Fibroblast of pulmonary artery (primary cell): Measurements from ENCODE around the gene ERI3.

ENCODE experiments used
- DNase-seq: peaks from one replicate; pipeline ENCODE4 v3.0.0-alpha.2; 2010; ENCODE audit warnings: low read depth
- H3K4me3 ChIP-seq: replicated peaks from 2 replicates; pipeline ENCODE4 v1.5.1; 2011; ENCODE audit warnings: low read depth, mild to moderate bottlenecking, control low read depth, low read length, moderate library complexity
- TF ChIP-seq, protein P1 (sequence below): IDR thresholded peaks from 2 replicates; pipeline ENCODE4 v1.5.1; 2011; ENCODE audit warnings: mild to moderate bottlenecking, control low read depth, low read length, inconsistent platforms; ENCODE audit errors: missing control alignments

Gene ERI3

DNA sequence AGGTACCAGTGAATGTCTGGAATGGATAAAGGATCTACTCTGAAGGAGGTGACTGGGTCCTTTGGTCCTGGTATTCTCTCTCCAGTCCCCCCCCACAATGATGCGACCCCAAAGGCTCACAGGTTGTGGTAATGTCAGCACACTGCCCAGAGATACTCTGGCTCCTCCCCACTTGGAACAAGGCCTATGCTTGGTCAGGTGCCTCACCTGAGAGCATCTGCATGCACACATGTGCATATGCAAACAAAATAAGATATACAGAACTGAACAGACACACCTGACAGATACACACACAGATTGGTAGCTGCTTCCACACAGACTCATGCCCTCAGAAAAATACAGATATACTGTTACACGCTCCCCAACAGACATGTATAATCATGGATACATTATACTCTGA is 108.3 kb downstream of the ERI3 start:
- no peak for DNase-seq
- no peak overlapping the region for H3K4me3 ChIP-seq
- TF ChIP-seq, protein P1, sequence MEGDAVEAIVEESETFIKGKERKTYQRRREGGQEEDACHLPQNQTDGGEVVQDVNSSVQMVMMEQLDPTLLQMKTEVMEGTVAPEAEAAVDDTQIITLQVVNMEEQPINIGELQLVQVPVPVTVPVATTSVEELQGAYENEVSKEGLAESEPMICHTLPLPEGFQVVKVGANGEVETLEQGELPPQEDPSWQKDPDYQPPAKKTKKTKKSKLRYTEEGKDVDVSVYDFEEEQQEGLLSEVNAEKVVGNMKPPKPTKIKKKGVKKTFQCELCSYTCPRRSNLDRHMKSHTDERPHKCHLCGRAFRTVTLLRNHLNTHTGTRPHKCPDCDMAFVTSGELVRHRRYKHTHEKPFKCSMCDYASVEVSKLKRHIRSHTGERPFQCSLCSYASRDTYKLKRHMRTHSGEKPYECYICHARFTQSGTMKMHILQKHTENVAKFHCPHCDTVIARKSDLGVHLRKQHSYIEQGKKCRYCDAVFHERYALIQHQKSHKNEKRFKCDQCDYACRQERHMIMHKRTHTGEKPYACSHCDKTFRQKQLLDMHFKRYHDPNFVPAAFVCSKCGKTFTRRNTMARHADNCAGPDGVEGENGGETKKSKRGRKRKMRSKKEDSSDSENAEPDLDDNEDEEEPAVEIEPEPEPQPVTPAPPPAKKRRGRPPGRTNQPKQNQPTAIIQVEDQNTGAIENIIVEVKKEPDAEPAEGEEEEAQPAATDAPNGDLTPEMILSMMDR: no peak

DNA sequence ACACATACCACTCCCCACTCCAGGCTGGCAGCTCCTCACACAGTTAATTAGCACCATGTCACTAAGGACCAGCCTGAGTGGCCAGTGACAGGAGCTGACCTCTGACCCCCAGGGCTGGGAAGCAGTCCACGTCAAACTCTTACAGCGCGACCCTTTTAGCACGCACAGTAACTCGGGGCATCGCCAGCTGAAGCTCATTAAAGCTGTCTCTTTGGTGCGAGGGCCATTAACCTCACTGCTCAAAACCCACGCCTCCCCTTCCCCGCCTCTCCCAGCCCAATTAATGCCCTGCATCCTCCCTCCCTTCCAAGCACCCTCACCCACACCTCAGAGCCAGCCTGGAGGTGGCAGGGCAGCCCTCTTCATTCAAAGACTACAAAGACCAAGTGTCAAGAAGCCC is 110.1 kb downstream of the ERI3 start:
- H3K4me3 ChIP-seq: no peak overlapping the region
- no peak for DNase-seq
- TF ChIP-seq, protein P1: no peak

DNA sequence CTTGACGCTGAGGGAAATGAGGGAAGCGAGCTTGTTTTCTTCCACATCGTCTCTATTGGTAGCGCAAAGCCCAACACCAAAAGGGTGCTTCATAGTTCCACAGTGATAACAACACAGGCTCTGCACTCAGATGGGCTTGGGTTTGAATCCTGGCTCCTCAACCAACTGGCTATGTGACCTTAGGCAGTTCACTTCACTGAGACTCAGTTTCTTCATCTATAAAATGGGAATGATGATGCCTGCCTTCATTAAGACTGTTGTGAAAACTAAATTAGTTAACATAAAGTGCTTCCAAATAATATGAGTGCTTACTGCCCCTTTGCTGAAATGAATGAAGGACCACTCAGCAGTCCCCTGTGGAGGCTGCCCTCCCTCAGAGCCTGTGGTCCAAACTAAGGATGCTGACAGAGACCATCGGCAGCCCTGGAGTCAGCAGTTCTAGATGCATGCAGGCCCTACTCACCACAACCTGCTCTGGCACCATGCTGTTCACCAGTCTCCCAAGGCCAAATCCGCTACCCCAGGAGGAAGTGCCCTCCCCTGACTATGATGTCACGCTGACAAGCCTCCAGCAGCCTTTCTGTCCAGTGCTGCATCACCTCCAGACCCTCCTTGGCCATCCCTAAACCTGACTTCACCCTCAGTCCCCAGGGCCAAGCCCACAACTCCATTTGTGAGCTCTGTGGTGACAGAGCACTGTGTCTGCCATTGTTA is 111.1 kb downstream of the ERI3 start:
- TF ChIP-seq, protein P1: no peak
- no peak overlapping the region for H3K4me3 ChIP-seq
- no peak for DNase-seq

DNA sequence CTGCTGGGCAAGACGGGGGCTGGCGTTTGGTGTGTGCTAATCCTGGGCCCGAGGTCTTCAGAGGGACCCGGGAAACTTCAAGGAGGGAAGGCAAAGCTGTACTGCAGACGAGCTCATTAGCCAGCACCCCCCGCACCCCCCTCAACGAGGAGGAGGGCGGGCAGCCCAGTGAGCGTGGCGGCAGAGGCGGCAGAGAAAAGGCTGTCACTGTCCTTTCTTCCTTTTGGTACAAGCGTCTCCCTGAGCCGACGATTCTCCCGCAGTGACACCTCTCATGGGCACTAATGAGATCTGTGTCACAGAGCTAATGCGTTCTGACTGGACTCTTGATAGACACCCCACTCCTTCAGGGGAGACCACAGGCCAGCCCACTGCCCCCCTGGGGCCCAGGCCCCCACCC is 112.3 kb downstream of the ERI3 start:
- no peak overlapping the region for H3K4me3 ChIP-seq
- TF ChIP-seq, protein P1: no peak
- no peak for DNase-seq

DNA sequence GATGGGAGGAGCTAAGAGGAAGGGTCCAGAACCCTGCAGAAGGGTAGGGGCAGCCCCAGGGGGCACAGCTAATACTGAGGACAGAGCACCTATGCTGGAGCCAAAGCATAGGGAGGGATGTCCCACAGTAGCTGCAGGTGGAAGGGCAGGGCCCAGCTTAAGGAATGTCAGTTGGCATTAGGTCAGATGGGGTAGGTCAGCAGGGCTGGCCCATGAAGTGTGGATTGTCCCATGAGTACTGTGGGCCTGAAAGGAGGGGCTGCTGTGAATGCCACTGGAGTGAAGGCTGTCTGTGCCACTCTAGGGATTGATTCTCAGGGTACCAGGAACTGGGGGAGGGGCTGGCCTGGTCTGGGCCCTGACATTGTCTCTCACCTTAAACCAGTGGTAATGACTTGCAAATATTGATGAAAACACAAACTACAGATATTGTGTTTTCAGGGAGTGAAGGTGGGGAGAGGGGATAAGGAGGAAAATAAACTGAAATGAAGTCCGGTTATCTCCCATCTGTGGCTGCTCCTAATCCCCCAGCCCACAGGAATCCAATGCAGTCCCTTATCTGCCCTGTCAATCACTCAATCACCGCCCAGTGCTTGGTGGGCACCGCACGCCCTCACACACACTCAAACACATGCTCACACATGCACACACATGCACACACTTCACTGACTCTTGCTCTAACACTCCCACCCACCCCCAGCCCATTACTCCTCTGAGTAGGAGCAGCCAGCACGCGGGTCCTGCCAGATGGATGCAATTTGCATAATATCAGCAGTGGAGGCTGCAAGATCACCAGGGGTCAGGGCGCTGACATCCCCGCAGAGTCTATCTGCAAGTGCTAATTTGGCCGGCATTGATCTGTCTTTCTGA is 114.0 kb downstream of the ERI3 start:
- H3K4me3 ChIP-seq: no peak overlapping the region
- no peak for DNase-seq
- TF ChIP-seq, protein P1: no peak

DNA sequence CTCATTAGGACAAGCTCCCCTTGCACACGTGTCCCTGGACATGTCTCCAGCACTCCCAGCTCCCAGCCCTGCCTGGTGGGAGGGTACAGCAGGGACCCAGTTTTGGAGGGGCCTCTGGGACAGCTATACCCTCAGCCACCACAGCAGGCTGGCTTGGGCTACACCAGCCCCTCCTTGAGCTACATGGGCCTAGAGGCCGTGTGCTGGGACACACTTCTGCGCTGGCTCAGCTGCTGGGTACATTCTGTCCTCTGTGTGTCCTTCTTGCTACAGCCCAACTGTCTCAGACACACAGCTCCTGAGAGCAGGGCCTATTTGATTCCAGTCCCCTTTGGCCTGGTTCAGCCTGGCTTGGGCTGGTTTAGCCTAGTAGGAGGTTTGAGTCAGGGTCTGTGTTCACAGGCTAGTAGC is 115.1 kb downstream of the ERI3 start:
- TF ChIP-seq, protein P1: no peak
- no peak overlapping the region for H3K4me3 ChIP-seq
- DNase-seq: no peak
